Measurements from ENCODE around the gene CALCOCO1. TPM values are rescaled to one million over a fixed set of nuclear protein-coding genes. Genes with fewer than 3 reads are reported as not detected.

CALCOCO1 gene
- total and polyA plus RNA-seq, 5 donors from 2014 or later = 91.5 to 209 (median 112) TPM

DNA sequence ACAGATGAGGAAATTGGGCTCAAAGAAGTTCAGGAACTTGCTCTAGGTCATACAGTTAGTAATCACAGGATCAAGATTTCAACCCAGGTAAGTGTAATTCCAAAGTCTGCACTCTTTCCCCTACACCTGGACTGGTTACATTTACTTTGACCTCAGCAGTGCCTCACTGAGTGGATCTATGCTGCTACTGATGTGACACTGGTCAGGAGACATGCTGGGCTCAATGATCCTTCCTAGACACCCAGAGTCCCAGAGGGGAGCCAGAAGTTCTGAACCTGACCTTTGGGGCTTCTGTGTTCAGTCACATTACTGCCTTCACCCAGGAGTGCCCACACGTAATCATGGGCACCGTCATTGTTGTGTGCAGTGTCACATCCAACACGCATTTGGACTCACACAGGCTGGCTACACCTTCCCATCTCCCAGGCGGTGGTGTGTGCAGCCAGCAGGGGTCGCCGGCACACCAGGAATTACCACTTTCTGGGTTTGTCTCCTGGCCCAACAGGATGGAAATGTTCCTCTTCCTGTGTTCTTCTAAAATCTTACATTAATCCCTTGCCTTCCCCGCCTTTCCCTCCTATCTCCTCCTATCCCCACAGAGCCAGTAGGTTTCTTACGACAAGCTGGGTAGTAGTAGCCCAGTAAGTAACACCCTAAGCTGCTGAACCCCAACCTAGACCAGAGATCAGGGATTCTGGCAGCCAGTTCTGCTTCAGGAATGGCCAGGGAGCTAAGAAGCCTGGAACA lies 25.6 kb downstream of the CALCOCO1 start:
- Mint-ChIP-seq H3K27me3 (peaks cover 91% of the 10 kb centered on the region), H3K9me3 (peaks cover 0 to 2% (median 0%) of the 10 kb centered on the region in 7 donors), H3K36me3 (no peaks in the 10 kb centered on the region), H3K4me3 (no peak overlapping the region), H3K4me1 (peaks cover 0 to 9% (median 5%) of the 10 kb centered on the region in 4 donors), H3K27ac (no peak overlapping the region)
- H3K4me3 ChIP-seq (ENCODE audit: low read depth, low read length) = no peak overlapping the region
- H3K4me1 ChIP-seq (ENCODE audit: control insufficient read depth, insufficient read depth, low read length, poor library complexity, severe bottlenecking) = peaks cover 3% of the 10 kb centered on the region
- H3K36me3 ChIP-seq (ENCODE audit: control insufficient read depth, insufficient read depth, low read length) = no peaks in the 10 kb centered on the region
- H3K27me3 ChIP-seq (ENCODE audit: control insufficient read depth, insufficient read depth, low read length) = peaks cover 43% of the 10 kb centered on the region
- ATAC-seq (ENCODE audit: low read depth in 2 of 2) (peak; percentile 80 to 82), DNase-seq (peak; percentile 59 to 68 (median 67))
- no peaks in the 10 kb centered on the region for H3K9me3 ChIP-seq (ENCODE audit: control insufficient read depth in 2 of 2, low read length in 2 of 2)
- H3K27ac ChIP-seq (ENCODE audit: insufficient read depth, low read length, poor library complexity, severe bottlenecking) = no peak overlapping the region

DNA sequence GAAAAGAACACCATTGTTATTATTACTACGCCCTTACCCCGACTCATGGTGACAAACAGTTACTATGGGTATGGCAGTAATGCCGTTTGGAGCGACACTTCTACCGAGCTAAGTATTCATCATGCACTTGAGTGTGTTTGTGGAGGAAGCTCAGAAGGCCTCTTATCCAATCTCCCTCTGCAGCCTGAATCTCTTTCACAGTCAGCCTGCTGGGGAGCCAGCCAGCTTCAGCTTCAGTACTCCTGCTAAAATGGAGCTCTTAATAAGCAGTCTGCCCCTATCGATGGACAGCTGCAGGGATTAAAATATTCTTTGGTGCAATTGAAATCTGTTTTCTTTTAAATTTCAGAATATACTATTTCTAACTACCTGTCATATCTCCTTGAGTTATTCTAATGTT lies 26.7 kb downstream of the CALCOCO1 start:
- no peaks in the 10 kb centered on the region for H3K36me3 ChIP-seq (ENCODE audit: control insufficient read depth, insufficient read depth, low read length)
- H3K27me3 ChIP-seq (ENCODE audit: control insufficient read depth, insufficient read depth, low read length) = peaks cover 49% of the 10 kb centered on the region
- Mint-ChIP-seq H3K27ac (no peak overlapping the region), H3K9me3 (peaks cover 0 to 2% (median 0%) of the 10 kb centered on the region in 7 donors), H3K27me3 (peaks cover 94% of the 10 kb centered on the region), H3K36me3 (no peaks in the 10 kb centered on the region), H3K4me1 (peaks cover 0 to 18% (median 15%) of the 10 kb centered on the region in 4 donors), H3K4me3 (no peak overlapping the region)
- no peaks in the 10 kb centered on the region for H3K9me3 ChIP-seq (ENCODE audit: control insufficient read depth in 2 of 2, low read length in 2 of 2)
- H3K4me3 ChIP-seq (ENCODE audit: low read depth, low read length) = no peak overlapping the region
- no peak for DNase-seq
- no peak overlapping the region for H3K27ac ChIP-seq (ENCODE audit: insufficient read depth, low read length, poor library complexity, severe bottlenecking)
- H3K4me1 ChIP-seq (ENCODE audit: control insufficient read depth, insufficient read depth, low read length, poor library complexity, severe bottlenecking) = peaks cover 14% of the 10 kb centered on the region
- ATAC-seq (ENCODE audit: low read depth in 2 of 2) = no peak

DNA sequence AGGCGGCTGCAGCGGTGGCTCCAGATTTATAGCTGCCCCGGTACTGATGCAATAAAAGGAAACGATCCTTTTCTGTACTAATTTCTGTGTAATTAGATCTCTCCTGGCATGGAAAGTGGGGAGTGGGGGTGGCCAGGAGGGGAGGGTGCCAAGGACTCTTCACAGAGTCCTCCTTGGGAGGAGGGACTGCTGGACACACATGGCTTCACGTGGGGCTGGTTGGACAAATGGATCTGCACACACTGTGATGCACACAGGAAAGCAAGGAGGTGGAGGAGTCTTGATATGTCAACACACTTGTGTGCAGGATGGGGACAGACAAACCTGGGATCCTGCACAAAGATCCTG lies 27.6 kb downstream of the CALCOCO1 start:
- no peak for DNase-seq
- no peak for ATAC-seq (ENCODE audit: low read depth in 2 of 2)
- H3K27ac ChIP-seq (ENCODE audit: insufficient read depth, low read length, poor library complexity, severe bottlenecking) = no peak overlapping the region
- H3K27ac Mint-ChIP-seq = no peak overlapping the region
- peaks cover 24% of the 10 kb centered on the region for H3K4me1 ChIP-seq (ENCODE audit: control insufficient read depth, insufficient read depth, low read length, poor library complexity, severe bottlenecking)
- peaks cover 5 to 26% (median 21%) of the 10 kb centered on the region in 4 donors for H3K4me1 Mint-ChIP-seq
- H3K36me3 ChIP-seq (ENCODE audit: control insufficient read depth, insufficient read depth, low read length) = no peaks in the 10 kb centered on the region
- H3K27me3 ChIP-seq (ENCODE audit: control insufficient read depth, insufficient read depth, low read length) = peaks cover 49% of the 10 kb centered on the region
- H3K9me3 ChIP-seq (ENCODE audit: control insufficient read depth in 2 of 2, low read length in 2 of 2) = no peaks in the 10 kb centered on the region
- peaks cover 93% of the 10 kb centered on the region for H3K27me3 Mint-ChIP-seq
- H3K4me3 Mint-ChIP-seq = no peak overlapping the region
- peaks cover 0 to 2% (median 0%) of the 10 kb centered on the region in 7 donors for H3K9me3 Mint-ChIP-seq
- H3K4me3 ChIP-seq (ENCODE audit: low read depth, low read length) = no peak overlapping the region
- H3K36me3 Mint-ChIP-seq = no peaks in the 10 kb centered on the region

DNA sequence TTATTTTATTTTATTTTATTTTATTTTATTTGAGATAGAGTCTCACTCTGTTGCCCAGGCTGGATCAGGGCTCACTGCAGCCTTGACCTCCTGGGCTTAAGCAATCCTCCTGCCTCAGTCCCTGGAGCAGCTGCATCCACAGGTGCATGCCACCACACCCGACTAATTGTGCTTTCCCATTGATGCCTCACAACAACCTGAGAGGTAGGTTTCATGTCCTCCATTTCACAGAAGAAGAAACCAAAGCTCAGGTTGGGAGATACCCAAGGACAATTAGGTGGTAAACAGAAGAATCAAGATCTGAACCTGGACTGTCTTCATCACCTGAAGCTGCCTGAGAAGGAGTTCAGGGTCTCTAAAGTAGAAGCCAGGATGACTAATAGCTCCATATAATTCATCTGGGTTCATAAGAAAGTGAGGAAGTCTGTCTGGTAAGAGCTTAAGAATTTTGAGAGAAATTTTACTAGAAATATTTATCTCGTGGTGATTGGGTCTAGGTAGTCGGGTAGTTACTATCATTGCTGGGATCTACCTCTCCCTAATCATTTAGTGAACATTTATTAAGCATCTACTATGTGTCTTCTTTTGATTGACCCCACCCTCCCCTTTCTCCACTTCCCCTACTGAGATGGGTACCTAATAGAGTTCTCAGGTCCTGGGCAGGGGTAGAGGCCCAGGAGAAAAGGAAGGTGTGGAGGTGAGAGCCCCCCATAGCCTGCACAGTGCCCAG lies 28.1 kb downstream of the CALCOCO1 start:
- peaks cover 95% of the 10 kb centered on the region for H3K27me3 Mint-ChIP-seq
- ATAC-seq (ENCODE audit: low read depth in 2 of 2) (no peak), DNase-seq (no peak)
- Histone ChIP-seq H3K27ac (ENCODE audit: insufficient read depth, low read length, poor library complexity, severe bottlenecking) (no peak overlapping the region), H3K27me3 (ENCODE audit: control insufficient read depth, insufficient read depth, low read length) (peaks cover 52% of the 10 kb centered on the region), H3K36me3 (ENCODE audit: control insufficient read depth, insufficient read depth, low read length) (no peaks in the 10 kb centered on the region), H3K9me3 (ENCODE audit: control insufficient read depth in 2 of 2, low read length in 2 of 2) (no peaks in the 10 kb centered on the region), H3K4me3 (ENCODE audit: low read depth, low read length) (no peak overlapping the region), H3K4me1 (ENCODE audit: control insufficient read depth, insufficient read depth, low read length, poor library complexity, severe bottlenecking) (peaks cover 25% of the 10 kb centered on the region)
- H3K9me3 Mint-ChIP-seq = peaks cover 0 to 5% (median 0%) of the 10 kb centered on the region in 7 donors
- H3K27ac Mint-ChIP-seq = no peak overlapping the region
- H3K4me1 Mint-ChIP-seq = peaks cover 10 to 31% (median 25%) of the 10 kb centered on the region in 4 donors
- no peak overlapping the region for H3K4me3 Mint-ChIP-seq
- no peaks in the 10 kb centered on the region for H3K36me3 Mint-ChIP-seq

DNA sequence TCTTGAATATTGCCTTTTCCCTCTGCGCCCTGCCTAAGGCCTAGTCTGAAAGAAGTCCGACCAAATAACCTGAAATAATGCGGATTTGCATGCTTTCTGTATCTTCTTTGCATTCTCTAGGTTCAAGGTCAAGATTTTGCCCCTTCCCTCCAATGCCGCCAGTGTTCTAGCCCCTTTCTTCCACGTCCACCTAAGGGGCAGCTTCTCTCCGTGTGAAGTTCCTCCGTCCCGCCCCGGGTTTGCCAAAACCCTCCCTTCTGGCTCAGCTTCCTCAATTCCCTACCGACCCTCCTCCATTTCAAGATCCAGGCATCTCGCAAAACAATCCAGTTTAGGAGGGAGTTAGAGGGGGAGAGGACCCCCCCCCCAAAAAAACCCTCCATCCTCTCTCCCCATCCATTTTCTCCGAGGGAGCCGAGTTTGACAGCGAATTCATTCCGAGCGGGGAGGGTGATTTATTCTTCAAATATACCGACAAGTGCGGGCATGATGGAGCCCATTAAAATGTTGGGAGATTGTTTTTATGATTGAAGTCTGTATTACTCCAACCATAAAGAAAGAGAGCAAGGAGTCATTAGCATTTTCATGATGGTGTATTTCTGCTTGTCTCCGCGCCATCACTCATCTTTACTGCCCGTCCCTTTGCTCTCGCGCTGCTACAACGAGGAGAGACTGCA lies 30.5 kb downstream of the CALCOCO1 start:
- Histone ChIP-seq H3K9me3 (ENCODE audit: control insufficient read depth in 2 of 2, low read length in 2 of 2) (no peaks in the 10 kb centered on the region), H3K27me3 (ENCODE audit: control insufficient read depth, insufficient read depth, low read length) (peaks cover 53% of the 10 kb centered on the region), H3K4me3 (ENCODE audit: low read depth, low read length) (peak overlapping the region; percentile 9), H3K36me3 (ENCODE audit: control insufficient read depth, insufficient read depth, low read length) (no peaks in the 10 kb centered on the region), H3K4me1 (ENCODE audit: control insufficient read depth, insufficient read depth, low read length, poor library complexity, severe bottlenecking) (peaks cover 25% of the 10 kb centered on the region), H3K27ac (ENCODE audit: insufficient read depth, low read length, poor library complexity, severe bottlenecking) (no peak overlapping the region)
- Mint-ChIP-seq H3K27ac (no peak overlapping the region), H3K27me3 (peaks cover 84% of the 10 kb centered on the region), H3K9me3 (peaks cover 0 to 6% (median 0%) of the 10 kb centered on the region in 7 donors), H3K36me3 (no peaks in the 10 kb centered on the region), H3K4me1 (peaks cover 10 to 29% (median 27%) of the 10 kb centered on the region in 4 donors), H3K4me3 (peak overlapping the region in 2 of 4 donors; percentile 47 to 71)
- DNase-seq (no peak), ATAC-seq (ENCODE audit: low read depth in 2 of 2) (no peak)

DNA sequence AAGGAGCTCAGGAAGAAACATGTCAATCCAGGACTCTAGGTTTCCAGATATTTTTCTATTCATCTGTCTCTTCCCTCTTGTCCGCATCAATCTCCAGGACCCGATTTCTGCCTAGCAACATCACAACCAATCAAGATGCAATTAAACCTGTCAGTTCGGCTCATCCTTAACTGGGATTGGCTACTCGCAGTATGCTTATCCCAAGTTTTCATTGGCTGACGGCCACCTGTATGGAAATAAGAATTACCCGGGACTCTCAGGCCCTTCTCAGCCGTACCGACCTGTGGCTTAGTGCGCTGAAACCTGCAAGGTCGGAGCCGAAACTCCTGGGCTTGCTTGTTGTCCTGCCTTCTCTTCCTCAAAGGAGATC lies 31.0 kb downstream of the CALCOCO1 start:
- H3K27ac Mint-ChIP-seq = no peak overlapping the region
- DNase-seq = peak in 1 of 3 donors; percentile 38

DNA sequence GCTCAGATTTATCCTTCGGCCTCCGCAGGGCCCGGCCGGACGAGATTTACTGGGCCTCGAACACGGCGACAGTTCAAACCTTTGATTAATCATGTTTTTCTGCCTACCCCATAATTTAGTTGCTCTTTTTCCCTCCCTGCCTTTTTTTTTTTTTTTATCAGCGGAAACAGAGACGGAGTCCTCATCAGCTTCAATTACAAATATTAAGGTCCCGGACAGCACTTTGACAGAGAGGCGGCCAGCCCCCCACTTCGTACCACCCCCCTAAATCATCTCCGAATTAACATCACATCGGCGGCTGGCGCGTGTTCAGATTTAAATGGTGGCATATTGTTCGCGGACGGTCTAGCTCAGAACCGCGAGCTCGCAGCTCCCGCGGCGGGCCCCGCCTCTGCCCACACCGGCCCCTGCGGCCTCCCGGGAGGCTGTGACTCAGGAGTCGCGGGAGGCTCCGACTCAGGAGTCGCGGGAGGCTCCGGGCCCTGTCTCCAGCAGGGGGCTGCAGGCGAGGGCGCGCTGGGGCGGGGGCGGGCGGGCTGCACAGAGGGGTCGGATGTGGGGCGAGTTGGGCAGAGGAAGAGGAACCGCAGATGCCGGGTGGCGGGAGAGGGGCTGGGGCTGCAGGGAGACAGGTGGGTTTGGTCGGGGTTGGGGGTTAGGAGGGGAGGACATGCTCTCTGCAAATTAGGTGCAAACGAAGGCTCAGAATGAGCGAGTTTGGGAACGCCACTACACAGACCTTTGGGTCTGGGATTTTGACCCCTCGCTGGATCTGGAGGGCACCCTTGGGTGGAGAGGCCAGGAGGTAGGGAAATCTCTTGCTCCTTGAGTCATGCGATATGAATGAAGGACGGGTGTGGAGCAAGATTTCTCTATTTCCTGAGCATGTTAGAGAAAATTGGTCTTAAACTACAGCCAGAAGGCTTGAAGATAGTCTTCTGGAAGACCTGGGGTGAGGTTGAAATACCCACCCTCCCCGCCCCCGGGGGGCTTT lies 31.8 kb downstream of the CALCOCO1 start:
- H3K27ac Mint-ChIP-seq = no peak overlapping the region
- Histone ChIP-seq H3K4me3 (ENCODE audit: low read depth, low read length) (no peak overlapping the region), H3K27ac (ENCODE audit: insufficient read depth, low read length, poor library complexity, severe bottlenecking) (no peak overlapping the region), H3K27me3 (ENCODE audit: control insufficient read depth, insufficient read depth, low read length) (peaks cover 44% of the 10 kb centered on the region), H3K36me3 (ENCODE audit: control insufficient read depth, insufficient read depth, low read length) (no peaks in the 10 kb centered on the region), H3K4me1 (ENCODE audit: control insufficient read depth, insufficient read depth, low read length, poor library complexity, severe bottlenecking) (peaks cover 25% of the 10 kb centered on the region), H3K9me3 (ENCODE audit: control insufficient read depth in 2 of 2, low read length in 2 of 2) (no peaks in the 10 kb centered on the region)
- peak overlapping the region; percentile 55 to 85 (median 83) for H3K4me3 Mint-ChIP-seq
- peaks cover 80% of the 10 kb centered on the region for H3K27me3 Mint-ChIP-seq
- DNase-seq (peak in 1 of 3 donors; percentile 33), ATAC-seq (ENCODE audit: low read depth in 2 of 2) (peak in 1 of 2 donors; percentile 54)
- H3K4me1 Mint-ChIP-seq = peaks cover 10 to 28% (median 27%) of the 10 kb centered on the region in 4 donors
- H3K9me3 Mint-ChIP-seq = peaks cover 0 to 6% (median 0%) of the 10 kb centered on the region in 7 donors
- H3K36me3 Mint-ChIP-seq = no peaks in the 10 kb centered on the region

More for the DNA sequence above, 31.0 kb downstream of the CALCOCO1 start:
- H3K4me3 ChIP-seq (ENCODE audit: low read depth, low read length) = peak overlapping the region; percentile 9
- H3K36me3 ChIP-seq (ENCODE audit: control insufficient read depth, insufficient read depth, low read length) = no peaks in the 10 kb centered on the region
- H3K27me3 ChIP-seq (ENCODE audit: control insufficient read depth, insufficient read depth, low read length) = peaks cover 50% of the 10 kb centered on the region
- no peaks in the 10 kb centered on the region for H3K36me3 Mint-ChIP-seq
- H3K4me1 ChIP-seq (ENCODE audit: control insufficient read depth, insufficient read depth, low read length, poor library complexity, severe bottlenecking) = peaks cover 25% of the 10 kb centered on the region
- peaks cover 10 to 28% (median 27%) of the 10 kb centered on the region in 4 donors for H3K4me1 Mint-ChIP-seq
- H3K27me3 Mint-ChIP-seq = peaks cover 84% of the 10 kb centered on the region
- H3K27ac ChIP-seq (ENCODE audit: insufficient read depth, low read length, poor library complexity, severe bottlenecking) = no peak overlapping the region
- no peaks in the 10 kb centered on the region for H3K9me3 ChIP-seq (ENCODE audit: control insufficient read depth in 2 of 2, low read length in 2 of 2)
- H3K4me3 Mint-ChIP-seq = peak overlapping the region in 1 of 4 donors; percentile 23
- no peak for ATAC-seq (ENCODE audit: low read depth in 2 of 2)
- H3K9me3 Mint-ChIP-seq = peaks cover 0 to 6% (median 0%) of the 10 kb centered on the region in 7 donors
